ENCODE measurements around the gene GALNT10. TPM values are rescaled to one million over a fixed set of nuclear protein-coding genes. Genes with fewer than 3 reads are reported as not detected.

Gene GALNT10
- total and polyA plus RNA-seq, 9 of the 15 experiments (the other 6 are each of a cell fraction or from before 2014, with no cell fraction given), result 4.6 to 37.1 (median 13.3) TPM

DNA sequence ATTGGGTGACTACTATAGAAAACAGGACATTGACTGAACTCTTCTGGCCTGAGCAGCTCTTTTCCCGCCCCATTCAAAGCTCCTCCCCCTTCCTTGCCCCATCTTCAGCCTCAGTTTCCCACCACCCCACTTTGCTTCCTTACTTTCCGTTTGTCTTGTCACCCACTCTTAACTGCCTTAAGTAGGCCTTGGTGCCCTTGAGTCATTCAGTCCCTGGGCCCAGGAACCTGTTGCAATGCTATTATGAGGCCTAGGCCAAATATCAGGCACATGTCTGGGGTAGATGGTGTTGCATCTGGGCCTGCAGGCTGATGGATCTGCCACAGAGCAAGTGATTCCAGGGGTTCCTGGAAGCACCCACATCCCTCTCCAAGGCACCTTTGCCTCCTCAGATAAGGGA lies 17.7 kb upstream of the GALNT10 start:
- ChIA-PET CTCF (ENCODE audit: low intra/inter-chr PET ratio) (no interaction called here), POLR2A (interaction anchor here (2.3 kb wide), 1 partner anchor 9 kb away, joined by 5 read pairs; no protein-coding TSS in a partner anchor)
- TF ChIP-seq ZNF76 (CRISPR knock-in tag; IDR thresholded peaks at IDR 0.05; ENCODE audit: borderline replicate concordance) (no peak), ZNF764 (CRISPR knock-in tag; IDR thresholded peaks at IDR 0.05; ENCODE audit: low read depth) (no peak), HMGN3 (IDR thresholded peaks at IDR 0.05; ENCODE audit: borderline replicate concordance, extremely low read depth, insufficient read length, low read depth, low read length) (no peak), HEY1 (CRISPR knock-in tag; IDR thresholded peaks at IDR 0.05; ENCODE audit: borderline replicate concordance) (no peak), SMARCA4 (IDR thresholded peaks at IDR 0.05) (no peak), SRF (CRISPR knock-in tag; IDR thresholded peaks at IDR 0.05) (no peak), CHD4 (IDR thresholded peaks at IDR 0.05; ENCODE audit: insufficient read depth, insufficient replicate concordance, low read depth, low read length, poor library complexity, severe bottlenecking) (no peak), FOXA1 (IDR thresholded peaks at IDR 0.05; ENCODE audit: borderline replicate concordance) (no peak), SPI1 (IDR thresholded peaks at IDR 0.05; ENCODE audit: borderline replicate concordance, low read depth, low read length) (no peak)
- TF ChIP-seq, protein P1, sequence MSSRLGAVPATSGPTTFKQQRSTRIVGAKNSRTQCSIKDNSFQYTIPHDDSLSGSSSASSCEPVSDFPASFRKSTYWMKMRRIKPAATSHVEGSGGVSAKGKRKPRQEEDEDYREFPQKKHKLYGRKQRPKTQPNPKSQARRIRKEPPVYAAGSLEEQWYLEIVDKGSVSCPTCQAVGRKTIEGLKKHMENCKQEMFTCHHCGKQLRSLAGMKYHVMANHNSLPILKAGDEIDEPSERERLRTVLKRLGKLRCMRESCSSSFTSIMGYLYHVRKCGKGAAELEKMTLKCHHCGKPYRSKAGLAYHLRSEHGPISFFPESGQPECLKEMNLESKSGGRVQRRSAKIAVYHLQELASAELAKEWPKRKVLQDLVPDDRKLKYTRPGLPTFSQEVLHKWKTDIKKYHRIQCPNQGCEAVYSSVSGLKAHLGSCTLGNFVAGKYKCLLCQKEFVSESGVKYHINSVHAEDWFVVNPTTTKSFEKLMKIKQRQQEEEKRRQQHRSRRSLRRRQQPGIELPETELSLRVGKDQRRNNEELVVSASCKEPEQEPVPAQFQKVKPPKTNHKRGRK (tag; IDR thresholded peaks at IDR 0.05), result no peak
- TF ChIP-seq, protein P2, sequence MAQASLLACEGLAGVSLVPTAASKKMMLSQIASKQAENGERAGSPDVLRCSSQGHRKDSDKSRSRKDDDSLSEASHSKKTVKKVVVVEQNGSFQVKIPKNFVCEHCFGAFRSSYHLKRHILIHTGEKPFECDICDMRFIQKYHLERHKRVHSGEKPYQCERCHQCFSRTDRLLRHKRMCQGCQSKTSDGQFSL (CRISPR knock-in tag; IDR thresholded peaks at IDR 0.05), result no peak
- TF ChIP-seq, protein P2 (tag; IDR thresholded peaks at IDR 0.05), result no peak
- TF ChIP-seq, protein P3, sequence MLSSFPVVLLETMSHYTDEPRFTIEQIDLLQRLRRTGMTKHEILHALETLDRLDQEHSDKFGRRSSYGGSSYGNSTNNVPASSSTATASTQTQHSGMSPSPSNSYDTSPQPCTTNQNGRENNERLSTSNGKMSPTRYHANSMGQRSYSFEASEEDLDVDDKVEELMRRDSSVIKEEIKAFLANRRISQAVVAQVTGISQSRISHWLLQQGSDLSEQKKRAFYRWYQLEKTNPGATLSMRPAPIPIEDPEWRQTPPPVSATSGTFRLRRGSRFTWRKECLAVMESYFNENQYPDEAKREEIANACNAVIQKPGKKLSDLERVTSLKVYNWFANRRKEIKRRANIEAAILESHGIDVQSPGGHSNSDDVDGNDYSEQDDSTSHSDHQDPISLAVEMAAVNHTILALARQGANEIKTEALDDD (IDR thresholded peaks at IDR 0.05), result no peak
- TF ChIP-seq, protein P4, sequence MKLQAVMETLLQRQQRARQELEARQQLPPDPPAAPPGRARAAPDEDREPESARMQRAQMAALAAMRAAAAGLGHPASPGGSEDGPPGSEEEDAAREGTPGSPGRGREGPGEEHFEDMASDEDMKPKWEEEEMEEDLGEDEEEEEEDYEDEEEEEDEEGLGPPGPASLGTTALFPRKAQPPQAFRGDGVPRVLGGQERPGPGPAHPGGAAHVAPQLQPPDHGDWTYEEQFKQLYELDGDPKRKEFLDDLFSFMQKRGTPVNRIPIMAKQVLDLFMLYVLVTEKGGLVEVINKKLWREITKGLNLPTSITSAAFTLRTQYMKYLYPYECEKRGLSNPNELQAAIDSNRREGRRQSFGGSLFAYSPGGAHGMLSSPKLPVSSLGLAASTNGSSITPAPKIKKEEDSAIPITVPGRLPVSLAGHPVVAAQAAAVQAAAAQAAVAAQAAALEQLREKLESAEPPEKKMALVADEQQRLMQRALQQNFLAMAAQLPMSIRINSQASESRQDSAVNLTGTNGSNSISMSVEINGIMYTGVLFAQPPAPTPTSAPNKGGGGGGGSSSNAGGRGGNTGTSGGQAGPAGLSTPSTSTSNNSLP (IDR thresholded peaks at IDR 0.05; ENCODE audit: borderline replicate concordance, low read depth, low read length), result no peak
- H3K27ac ChIP-seq (ENCODE audit: extremely low read depth, low read depth, low read length), result no peak overlapping the region
- peaks cover 0 to 24% of the 10 kb centered on the region in 2 experiments; a peak in 4 of 5 replicates for H3K27me3 ChIP-seq (ENCODE audit: control insufficient read depth in 2 of 2, insufficient read depth in 2 of 2, low read length in 2 of 2)
- intact Hi-C loops (cut with micrococcal nuclease), result no loop called here
- no peak overlapping the region for H3K9ac ChIP-seq (ENCODE audit: insufficient read depth in 1 of 2, low read depth in 2 of 2, low read length in 2 of 2)
- DNase-seq (ENCODE audit: extremely low read depth in 1 of 4, low spot score in 3 of 4) (no peak), ATAC-seq (no peak), FAIRE-seq (no peak)
- no peaks in the 10 kb centered on the region for H3K4me1 ChIP-seq (replicated peaks in 1 of 2; ENCODE audit: control insufficient read depth in 2 of 2, insufficient read depth in 2 of 2, low read length in 2 of 2)
- H3K9me1 ChIP-seq (ENCODE audit: control insufficient read depth, insufficient read depth, low read length), result no peaks in the 10 kb centered on the region
- no peaks in the 10 kb centered on the region for H4K20me1 ChIP-seq (replicated peaks; ENCODE audit: control insufficient read depth, insufficient read depth, low read length)
- no TSS peak for BruUV-seq (replicated peaks)
- no peaks in the 10 kb centered on the region for H3K9me3 ChIP-seq (replicated peaks; ENCODE audit: control insufficient read depth, insufficient read depth, low read depth, low read length)
- in situ Hi-C loops (cut with MboI), result no loop called here
- H3K4me2 ChIP-seq (ENCODE audit: insufficient read depth, low read length), result no peak overlapping the region
- WGBS (ENCODE audit: insufficient coverage, low coverage, missing lambda C conversion rate), result 10% methylated on average over 2 of the region's 2 CpGs
- no peak overlapping the region for H2AFZ ChIP-seq (ENCODE audit: low read depth, low read length)
- H3K79me2 ChIP-seq (ENCODE audit: control insufficient read depth, insufficient read depth, low read length), result no peaks in the 10 kb centered on the region
- no peak overlapping the region for H3K4me3 ChIP-seq
- H3K36me3 ChIP-seq (ENCODE audit: control insufficient read depth, insufficient read depth, low read length), result no peaks in the 10 kb centered on the region

Data from K562 (cell line).